ENCODE measurements around the gene HEG1.
A peak's percentile ranks its signal among the peaks of the same experiment; 100 is the strongest.

The HEG1 gene

DNA sequence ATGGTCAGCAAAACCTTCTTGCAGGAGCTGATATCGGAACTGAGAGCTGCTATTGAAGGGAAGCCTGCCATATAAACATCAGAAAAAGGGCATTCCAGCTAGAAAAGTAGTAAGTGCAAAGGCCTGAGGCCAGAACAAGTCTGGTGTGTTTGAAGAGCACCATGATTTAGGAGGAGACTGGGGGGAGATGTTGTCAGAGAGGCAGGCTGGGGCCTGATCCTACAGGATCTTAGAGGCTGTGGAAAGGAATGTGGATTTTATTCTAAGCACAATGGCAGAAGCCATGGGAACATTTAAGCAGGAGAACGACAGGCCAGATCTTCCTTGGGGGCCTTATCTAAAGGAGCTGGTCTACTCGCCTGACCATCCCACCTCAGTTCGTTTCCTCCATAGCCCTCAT, 116.1 kb downstream of the HEG1 start:
- no peak for DNase-seq

- no peak for DNase-seq
These were observed 116.9 kb downstream of the HEG1 start for GRCh38 chr3:124938896-124939295.

- DNase-seq: no peak
These were observed 118.7 kb downstream of the HEG1 start for GRCh38 chr3:124937049-124937448.

GRCh38 chr3:124935794-124936542, 119.8 kb downstream of the HEG1 start:
- no peak for DNase-seq

GRCh38 chr3:124935264-124935663, 120.5 kb downstream of the HEG1 start:
- DNase-seq: no peak

DNA sequence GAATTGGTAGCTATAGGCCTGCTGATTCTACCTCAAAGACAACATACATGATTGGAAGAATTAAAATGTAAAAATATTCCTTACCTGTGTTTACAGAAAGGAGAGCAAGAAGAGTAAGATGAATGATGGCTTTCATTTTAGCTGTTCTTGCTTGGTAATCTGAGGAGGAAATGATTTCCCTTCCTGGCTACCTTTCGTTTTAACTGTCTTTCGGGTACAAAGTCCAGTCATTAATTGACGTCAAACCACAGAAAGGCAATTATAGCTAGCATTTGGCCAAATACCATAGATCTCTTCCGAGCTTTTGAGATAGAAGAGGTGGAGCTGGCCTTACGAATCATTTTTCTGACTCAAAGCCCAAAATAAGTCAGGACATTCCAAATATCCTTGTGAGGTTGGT, 121.2 kb downstream of the HEG1 start, which contains the start of gene MUC13:
MUC13 (minus strand) TSS at position 175 of the 400 bp plus-strand sequence; CDS start at position 136, 39 bp downstream.
- no peak for DNase-seq

- peak; percentile 57 to 58 for DNase-seq
These were observed 127.2 kb downstream of the HEG1 start for GRCh38 chr3:124928333-124929202.

DNA sequence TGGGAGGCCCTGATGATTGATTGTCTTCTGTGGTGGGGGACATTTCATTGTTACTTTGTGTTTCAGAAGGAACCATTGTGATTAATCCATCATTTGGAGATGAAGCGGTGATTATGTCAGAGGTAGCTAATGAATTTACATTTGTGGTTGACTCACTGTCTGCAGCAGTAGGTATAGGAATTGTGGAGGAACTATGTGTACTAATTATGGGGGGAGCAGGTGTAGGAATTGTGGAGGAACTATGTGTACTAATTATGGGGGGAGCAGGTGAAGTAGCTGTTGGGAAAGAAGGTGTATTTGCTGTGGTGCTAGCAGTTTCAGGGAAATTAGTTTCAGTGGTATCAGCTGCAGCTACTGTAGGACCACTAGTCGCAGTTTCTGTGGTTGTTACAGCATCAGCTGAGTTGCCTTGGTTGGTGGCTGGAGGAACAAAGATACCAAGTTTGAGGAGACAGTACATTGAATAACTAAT, 128.2 kb downstream of the HEG1 start:
- no peak for DNase-seq

DNA sequence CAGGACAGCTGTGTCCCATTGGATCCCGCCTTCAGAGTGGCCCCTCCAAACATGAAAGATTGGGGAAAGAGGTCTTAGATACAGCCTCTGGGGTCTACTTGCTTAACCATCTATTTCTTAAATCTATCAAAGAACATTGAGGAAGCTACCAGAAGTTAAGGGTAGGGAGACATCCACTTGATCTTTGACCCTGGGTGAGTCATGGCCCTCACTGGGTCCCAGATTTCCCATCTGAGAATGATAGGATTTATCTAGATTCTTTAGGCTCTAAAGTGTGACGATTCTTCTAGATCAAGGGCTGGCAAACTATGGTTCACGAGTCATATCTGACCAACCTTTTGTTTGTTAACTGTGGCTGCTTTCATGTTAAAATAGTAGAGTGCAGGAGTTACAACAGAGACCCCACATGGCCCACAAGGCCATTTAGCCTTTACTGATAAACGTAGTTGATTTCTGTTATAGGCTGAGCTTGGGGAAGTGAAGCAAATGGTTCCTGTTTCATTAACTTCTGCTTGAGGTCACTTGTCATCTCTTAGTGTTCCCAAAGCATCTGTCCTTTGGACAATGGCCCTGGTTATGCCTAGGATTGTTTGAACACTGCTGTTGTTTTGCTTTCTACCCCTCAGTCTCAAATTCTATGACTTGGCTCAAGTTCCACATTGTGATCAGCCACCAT, 129.2 kb downstream of the HEG1 start:
- no peak for DNase-seq

DNA sequence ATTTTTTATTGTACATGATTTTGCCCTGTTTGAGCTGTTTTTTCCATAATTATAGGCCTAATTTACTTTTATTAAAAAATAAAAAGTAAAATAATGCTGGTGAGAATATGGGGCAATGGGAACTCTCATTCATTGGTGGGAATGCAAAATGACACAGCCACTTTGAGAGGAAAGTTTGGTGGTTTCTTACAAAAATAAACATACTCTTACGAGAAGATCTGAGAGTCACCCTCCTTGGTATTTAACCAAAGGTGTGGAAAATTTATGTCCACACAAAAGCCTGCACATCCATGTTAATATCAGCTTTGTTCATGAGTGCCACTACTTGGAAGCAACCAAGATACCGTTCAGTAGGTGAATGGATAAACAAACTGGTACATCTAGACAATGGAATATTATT, 131.1 kb downstream of the HEG1 start:
- DNase-seq: no peak

DNA sequence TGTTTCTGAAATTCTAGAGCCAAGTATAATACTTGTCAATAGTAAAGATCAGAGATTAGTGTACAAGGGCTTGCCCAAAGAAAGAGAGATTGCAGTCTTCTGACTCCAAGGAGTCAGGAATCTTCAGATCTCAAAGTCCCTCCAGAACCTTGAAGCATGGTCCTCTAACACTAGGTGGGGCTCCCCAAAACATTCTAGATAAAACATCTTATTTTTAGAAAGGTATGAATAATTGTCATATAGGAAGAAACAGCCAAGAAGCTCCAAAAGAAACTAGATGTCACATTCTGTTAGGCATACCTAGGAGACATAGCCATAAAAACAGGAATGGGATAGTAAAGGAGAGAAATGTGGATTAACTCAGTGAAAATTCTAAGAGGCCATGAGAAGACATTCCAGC, 132.0 kb downstream of the HEG1 start:
- DNase-seq: no peak

- DNase-seq: no peak
These were observed 135.1 kb downstream of the HEG1 start for GRCh38 chr3:124920718-124921117.

- DNase-seq: no peak
These were observed 136.0 kb downstream of the HEG1 start for GRCh38 chr3:124919756-124920155.

- no peak for DNase-seq
These were observed 137.3 kb downstream of the HEG1 start for GRCh38 chr3:124918524-124918923.

DNA sequence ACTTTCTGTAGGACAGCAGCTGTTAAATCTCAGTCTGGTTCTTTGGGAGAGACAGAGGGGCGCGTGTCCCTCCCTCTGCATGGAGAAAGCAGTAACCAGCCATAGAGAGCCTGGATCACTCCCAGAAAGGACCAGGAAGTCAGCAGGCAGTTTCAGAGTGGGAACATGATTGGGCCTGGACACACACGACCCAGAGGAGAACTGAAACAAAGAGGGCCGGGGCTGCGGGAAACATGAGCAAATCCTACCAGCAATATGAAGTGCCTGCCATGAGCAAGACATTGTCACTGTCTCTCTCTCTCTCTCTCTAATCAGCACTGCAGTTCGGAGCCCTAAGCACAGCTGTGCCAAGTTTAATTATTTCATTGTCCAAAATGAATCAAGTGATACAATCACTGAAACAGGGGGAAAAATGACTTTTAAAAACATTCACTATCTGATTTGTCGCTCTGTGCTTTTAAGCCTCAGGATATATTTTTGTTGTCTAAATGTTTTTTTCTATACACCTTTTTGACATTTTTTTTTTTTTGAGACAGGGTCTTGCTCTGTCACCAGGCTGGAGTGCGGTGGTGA, 138.9 kb downstream of the HEG1 start:
- DNase-seq: no peak
